Measurements from ENCODE around the gene PAK3. TPM values are rescaled to one million over a fixed set of nuclear protein-coding genes. Genes with fewer than 3 reads are reported as not detected.

PAK3 gene
- 1 to 10 TPM; 1.5 TPM for total RNA-seq
- polyA plus RNA-seq = 1 to 10 TPM in 1 of 2 donors, under 1 TPM in 1; 1.00 to 1.5 TPM

DNA sequence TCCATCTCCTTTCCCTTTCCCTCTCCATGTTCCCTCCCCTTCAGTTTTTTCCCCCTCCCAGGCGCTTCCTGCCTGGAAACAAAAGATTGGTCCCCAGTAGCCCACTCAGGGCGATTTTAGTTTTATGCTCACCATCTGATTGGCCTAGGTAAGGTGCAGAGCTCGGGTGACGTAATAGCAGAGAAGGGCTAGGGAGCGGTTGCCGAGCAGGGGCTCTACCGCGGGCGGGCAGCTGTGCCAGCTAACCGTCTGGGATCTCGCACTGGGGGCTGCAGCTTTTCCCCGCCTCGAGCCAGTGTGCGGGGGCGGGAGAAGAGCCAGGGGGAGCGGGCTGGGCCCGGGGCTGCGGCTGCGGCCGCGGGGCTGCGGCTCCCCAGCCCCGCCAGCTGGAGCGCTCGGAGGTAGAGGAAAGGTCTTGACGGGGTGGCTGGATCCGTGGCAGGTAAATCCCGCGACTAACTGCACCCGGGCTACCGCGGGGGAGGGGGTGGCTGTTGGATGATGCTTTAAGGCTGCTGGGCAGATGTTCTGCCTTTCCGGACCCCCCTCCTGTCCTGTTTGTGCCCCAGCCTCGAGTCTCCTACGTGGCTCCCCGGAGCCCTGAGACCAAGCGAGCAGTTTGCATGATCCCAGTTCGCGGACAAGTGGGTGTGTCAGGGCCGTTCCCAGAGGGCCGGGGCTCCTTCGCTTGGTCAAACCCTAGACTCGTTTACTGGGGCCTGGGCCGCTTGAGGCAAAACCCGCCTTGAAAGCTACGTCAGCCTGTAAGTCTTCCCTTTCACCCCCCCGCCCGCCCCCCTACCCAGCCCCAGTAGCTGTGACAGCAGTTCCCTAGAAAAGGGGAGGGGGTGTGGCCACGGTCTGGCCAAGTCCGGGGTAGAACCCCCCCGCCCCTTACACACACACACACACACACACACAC lies at the start of gene PAK3:
Gene PAK3 (plus strand): TSS at position 218 of the 922 bp plus-strand sequence. CDS start 26,913 bp downstream, outside the sequence.
- ChIA-PET POLR2A (ENCODE audit: partially characterized antibody) (interaction anchor here (0.7 to 1.8 kb wide), 3 partner anchors 55 to 585 kb away, joined by 3 to 7 read pairs (median 3); partner anchors contain the start of gene ALG13), CTCF (ENCODE audit: partially characterized antibody) (interaction anchor here (1.4 to 1.5 kb wide), 2 partner anchors 105 to 249 kb away, joined by 4 to 6 read pairs; no protein-coding TSS in a partner anchor)
- peaks cover 18 to 39% (median 26%) of the 10 kb centered on the region in 4 donors for H3K4me1 Mint-ChIP-seq
- peaks cover 0 to 2% (median 0%) of the 10 kb centered on the region in 8 donors for H3K9me3 Mint-ChIP-seq
- Histone ChIP-seq H3K9me3 (ENCODE audit: control insufficient read depth in 1 of 2, low read length in 2 of 2) (no peaks in the 10 kb centered on the region), H3K27ac (ENCODE audit: low read depth, low read length) (peak within 1 kb of the TSS; percentile 41), H3K27me3 (ENCODE audit: insufficient read depth, low read length) (no peaks in the 10 kb centered on the region), H3K4me1 (ENCODE audit: insufficient read depth, low read length) (peaks cover 23% of the 10 kb centered on the region), H3K36me3 (ENCODE audit: insufficient read depth, low read length) (no peaks in the 10 kb centered on the region), H3K4me3 (ENCODE audit: low read length in 2 of 2) (peak within 1 kb of the TSS; percentile 42 to 58)
- H3K27ac Mint-ChIP-seq = peak within 1 kb of the TSS; percentile 84 to 97 (median 90)
- H3K27me3 Mint-ChIP-seq = peaks cover 2% of the 10 kb centered on the region in 2 donors
- intact Hi-C loops (cut with micrococcal nuclease) = loop anchor here (10.0 kb wide), 1 partner anchor 241 kb away; no protein-coding TSS in a partner anchor
- H3K36me3 Mint-ChIP-seq = peaks cover 0 to 2% of the 10 kb centered on the region in 2 donors
- H3K4me3 Mint-ChIP-seq = peak within 1 kb of the TSS; percentile 81 to 97 (median 89)
- DNase-seq = peak; percentile 39 to 74 (median 50)

DNA sequence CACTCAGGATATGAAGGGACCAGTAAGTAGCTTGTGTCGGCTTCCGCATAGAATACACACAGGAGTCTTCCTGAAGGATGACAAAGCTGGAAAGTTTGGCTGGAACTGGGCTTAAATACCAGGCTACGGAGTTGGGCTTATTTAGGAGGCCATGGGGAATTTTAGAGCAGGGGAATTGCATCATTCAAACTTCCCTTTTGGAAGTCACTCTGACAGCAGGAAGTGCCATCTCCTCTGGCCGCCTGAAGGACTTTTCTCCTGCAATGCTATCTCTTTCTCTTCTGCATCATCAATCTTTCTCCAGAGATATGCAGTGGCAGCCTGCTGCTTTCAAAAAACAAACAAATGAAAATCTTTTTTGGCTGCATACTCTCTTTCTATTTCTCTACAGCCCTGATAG lies 48.4 kb upstream of the PAK3 start:
- Mint-ChIP-seq H3K9me3 (no peaks in the 10 kb centered on the region), H3K27me3 (no peaks in the 10 kb centered on the region), H3K27ac (no peak overlapping the region), H3K4me3 (no peak overlapping the region), H3K36me3 (no peaks in the 10 kb centered on the region), H3K4me1 (peaks cover 0 to 5% (median 0%) of the 10 kb centered on the region in 4 donors)
- no peak for DNase-seq
- Histone ChIP-seq H3K36me3 (ENCODE audit: insufficient read depth, low read length) (no peaks in the 10 kb centered on the region), H3K27me3 (ENCODE audit: insufficient read depth, low read length) (no peaks in the 10 kb centered on the region), H3K4me1 (ENCODE audit: insufficient read depth, low read length) (peaks cover 4% of the 10 kb centered on the region), H3K4me3 (ENCODE audit: low read length in 2 of 2) (no peak overlapping the region), H3K27ac (ENCODE audit: low read depth, low read length) (no peak overlapping the region), H3K9me3 (ENCODE audit: control insufficient read depth in 1 of 2, low read length in 2 of 2) (no peaks in the 10 kb centered on the region)
- intact Hi-C loops (cut with micrococcal nuclease) = no loop called here
- ChIA-PET CTCF (ENCODE audit: partially characterized antibody) (no interaction called here), POLR2A (ENCODE audit: partially characterized antibody) (no interaction called here)

DNA sequence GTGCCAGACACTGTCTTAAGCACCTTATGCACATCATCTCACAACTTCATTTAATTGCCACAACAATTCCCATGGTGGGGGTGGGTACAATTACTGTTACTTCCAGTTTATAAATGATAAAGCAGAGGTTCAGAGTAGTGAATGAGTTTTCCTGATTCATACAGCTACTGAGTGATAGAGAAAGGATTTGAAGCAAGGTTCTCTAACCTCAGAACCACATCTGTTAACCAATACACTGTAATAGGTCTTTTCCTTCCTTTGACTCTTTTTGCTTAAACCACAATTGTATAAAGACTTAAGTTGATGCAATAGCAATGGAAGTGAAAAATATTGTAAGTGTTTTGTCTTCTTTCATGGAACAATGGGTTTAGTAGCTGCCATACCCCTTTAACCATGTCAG lies 43.5 kb upstream of the PAK3 start:
- Histone ChIP-seq H3K4me3 (ENCODE audit: low read length in 2 of 2) (no peak overlapping the region), H3K27ac (ENCODE audit: low read depth, low read length) (no peak overlapping the region), H3K9me3 (ENCODE audit: control insufficient read depth in 1 of 2, low read length in 2 of 2) (no peaks in the 10 kb centered on the region), H3K27me3 (ENCODE audit: insufficient read depth, low read length) (no peaks in the 10 kb centered on the region), H3K36me3 (ENCODE audit: insufficient read depth, low read length) (no peaks in the 10 kb centered on the region), H3K4me1 (ENCODE audit: insufficient read depth, low read length) (peaks cover 4% of the 10 kb centered on the region)
- no peaks in the 10 kb centered on the region for H3K9me3 Mint-ChIP-seq
- POLR2A ChIA-PET (ENCODE audit: partially characterized antibody) = no interaction called here
- no peak overlapping the region for H3K4me3 Mint-ChIP-seq
- intact Hi-C loops (cut with micrococcal nuclease) = no loop called here
- H3K27me3 Mint-ChIP-seq = no peaks in the 10 kb centered on the region
- H3K4me1 Mint-ChIP-seq = peaks cover 0 to 4% (median 0%) of the 10 kb centered on the region in 4 donors
- CTCF ChIA-PET (ENCODE audit: partially characterized antibody) = interaction anchor here (1.4 kb wide), 1 partner anchor 46 kb away, joined by 3 read pairs; no protein-coding TSS in a partner anchor
- H3K36me3 Mint-ChIP-seq = no peaks in the 10 kb centered on the region
- peak in 3 of 5 donors; percentile 1 to 23 (median 8) for DNase-seq
- no peak overlapping the region for H3K27ac Mint-ChIP-seq

DNA sequence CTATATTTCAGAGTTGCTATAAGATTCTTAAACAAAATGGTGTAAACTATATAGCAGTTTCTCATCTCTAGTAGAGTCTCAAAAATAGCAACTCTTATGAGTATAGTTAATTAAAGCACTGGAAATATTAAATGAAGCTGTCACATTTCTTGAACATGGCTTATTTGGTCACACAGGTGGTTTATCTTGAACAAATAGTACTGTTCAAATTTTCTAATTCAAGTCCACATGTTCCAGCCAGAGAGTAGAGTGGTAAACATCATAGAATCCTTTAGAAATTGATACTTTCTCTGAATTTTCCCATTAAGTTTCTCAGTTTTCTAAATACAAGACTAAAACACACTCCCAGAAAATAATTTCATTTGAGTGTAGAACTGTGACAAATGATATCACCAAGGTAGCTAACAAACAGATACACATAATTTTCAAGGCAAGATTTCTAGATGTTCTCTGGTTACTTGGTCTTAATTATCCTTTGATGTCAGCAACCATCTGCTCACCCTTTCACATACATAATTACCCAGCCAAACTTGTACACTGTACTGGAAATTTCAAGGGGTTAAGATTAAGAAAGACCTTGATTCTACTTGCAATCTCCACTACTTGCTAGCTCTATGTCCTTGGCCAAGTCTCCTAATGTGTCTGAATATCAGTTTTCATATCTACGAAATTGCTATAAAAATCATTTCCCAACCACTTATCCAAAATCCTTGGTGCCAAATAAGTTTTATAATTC lies 24.3 kb upstream of the PAK3 start:
- no peaks in the 10 kb centered on the region for H3K9me3 ChIP-seq (ENCODE audit: control insufficient read depth in 1 of 2, low read length in 2 of 2)
- Mint-ChIP-seq H3K4me1 (no peaks in the 10 kb centered on the region), H3K27ac (no peak overlapping the region), H3K36me3 (no peaks in the 10 kb centered on the region), H3K4me3 (no peak overlapping the region), H3K27me3 (peaks cover 0 to 4% of the 10 kb centered on the region in 2 donors), H3K9me3 (no peaks in the 10 kb centered on the region)
- H3K4me1 ChIP-seq (ENCODE audit: insufficient read depth, low read length) = no peaks in the 10 kb centered on the region
- H3K27ac ChIP-seq (ENCODE audit: low read depth, low read length) = no peak overlapping the region
- intact Hi-C loops (cut with micrococcal nuclease) = no loop called here
- no peaks in the 10 kb centered on the region for H3K27me3 ChIP-seq (ENCODE audit: insufficient read depth, low read length)
- H3K4me3 ChIP-seq (ENCODE audit: low read length in 2 of 2) = no peak overlapping the region
- no peak for DNase-seq
- CTCF ChIA-PET (ENCODE audit: partially characterized antibody) = no interaction called here
- no peaks in the 10 kb centered on the region for H3K36me3 ChIP-seq (ENCODE audit: insufficient read depth, low read length)
- POLR2A ChIA-PET (ENCODE audit: partially characterized antibody) = no interaction called here

DNA sequence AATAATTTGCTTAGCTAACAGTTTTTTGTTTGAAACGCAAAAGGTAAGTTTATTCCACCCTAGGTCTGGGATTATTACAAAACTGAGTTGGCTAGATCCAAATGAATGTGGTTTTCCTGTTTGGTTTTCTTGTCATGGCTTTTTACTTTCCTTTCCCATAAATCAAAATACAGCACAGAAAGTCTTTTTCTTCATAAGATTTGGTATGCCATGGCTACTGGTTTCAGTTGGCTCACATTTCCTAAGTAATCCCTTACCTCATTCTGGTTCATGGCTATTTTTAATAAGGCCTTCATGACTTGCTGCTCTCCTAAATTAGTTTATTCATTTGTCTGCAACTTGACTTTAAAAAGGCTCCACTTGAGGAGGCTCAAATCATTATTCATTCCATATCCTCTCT lies 12.9 kb upstream of the PAK3 start:
- Mint-ChIP-seq H3K27ac (no peak overlapping the region), H3K36me3 (no peaks in the 10 kb centered on the region), H3K27me3 (peaks cover 2 to 3% of the 10 kb centered on the region in 2 donors), H3K4me3 (no peak overlapping the region), H3K4me1 (peaks cover 0 to 4% (median 0%) of the 10 kb centered on the region in 4 donors), H3K9me3 (no peaks in the 10 kb centered on the region)
- ChIA-PET CTCF (ENCODE audit: partially characterized antibody) (no interaction called here), POLR2A (ENCODE audit: partially characterized antibody) (no interaction called here)
- intact Hi-C loops (cut with micrococcal nuclease) = no loop called here
- Histone ChIP-seq H3K27me3 (ENCODE audit: insufficient read depth, low read length) (no peaks in the 10 kb centered on the region), H3K36me3 (ENCODE audit: insufficient read depth, low read length) (no peaks in the 10 kb centered on the region), H3K9me3 (ENCODE audit: control insufficient read depth in 1 of 2, low read length in 2 of 2) (no peaks in the 10 kb centered on the region), H3K27ac (ENCODE audit: low read depth, low read length) (no peak overlapping the region), H3K4me1 (ENCODE audit: insufficient read depth, low read length) (no peaks in the 10 kb centered on the region), H3K4me3 (ENCODE audit: low read length in 2 of 2) (no peak overlapping the region)
- DNase-seq = no peak

DNA sequence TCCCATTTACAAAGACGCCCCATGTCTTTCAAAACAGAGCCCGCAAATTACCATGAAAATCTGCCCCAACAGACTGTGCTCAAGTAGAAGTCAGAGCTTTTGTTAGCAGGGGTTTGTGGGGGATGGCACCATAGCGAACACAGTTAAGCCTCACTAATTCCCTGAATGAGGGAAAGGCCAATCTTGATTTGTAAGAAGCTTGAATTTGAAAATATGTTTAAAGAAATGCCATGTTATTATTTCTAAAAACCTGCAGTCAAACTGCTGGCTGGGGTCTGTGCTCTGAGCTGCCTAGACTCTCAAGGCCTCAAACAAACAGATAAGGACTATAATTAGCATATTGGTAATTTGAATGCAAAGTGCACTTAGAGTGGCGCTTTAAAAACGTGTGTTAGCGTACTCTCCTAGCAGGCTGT lies 9.4 kb upstream of the PAK3 start:
- Histone ChIP-seq H3K27ac (ENCODE audit: low read depth, low read length) (no peak overlapping the region), H3K4me1 (ENCODE audit: insufficient read depth, low read length) (no peaks in the 10 kb centered on the region), H3K27me3 (ENCODE audit: insufficient read depth, low read length) (no peaks in the 10 kb centered on the region), H3K4me3 (ENCODE audit: low read length in 2 of 2) (no peak overlapping the region), H3K36me3 (ENCODE audit: insufficient read depth, low read length) (no peaks in the 10 kb centered on the region), H3K9me3 (ENCODE audit: control insufficient read depth in 1 of 2, low read length in 2 of 2) (no peaks in the 10 kb centered on the region)
- DNase-seq = no peak
- CTCF ChIA-PET (ENCODE audit: partially characterized antibody) = interaction anchor here (1.2 kb wide), 1 partner anchor 14 kb away, joined by 3 read pairs; no protein-coding TSS in a partner anchor
- Mint-ChIP-seq H3K36me3 (no peaks in the 10 kb centered on the region), H3K4me1 (peaks cover 0 to 4% (median 0%) of the 10 kb centered on the region in 4 donors), H3K27me3 (peaks cover 5 to 15% of the 10 kb centered on the region in 2 donors), H3K4me3 (no peak overlapping the region), H3K9me3 (no peaks in the 10 kb centered on the region), H3K27ac (no peak overlapping the region)
- intact Hi-C loops (cut with micrococcal nuclease) = no loop called here
- POLR2A ChIA-PET (ENCODE audit: partially characterized antibody) = no interaction called here

DNA sequence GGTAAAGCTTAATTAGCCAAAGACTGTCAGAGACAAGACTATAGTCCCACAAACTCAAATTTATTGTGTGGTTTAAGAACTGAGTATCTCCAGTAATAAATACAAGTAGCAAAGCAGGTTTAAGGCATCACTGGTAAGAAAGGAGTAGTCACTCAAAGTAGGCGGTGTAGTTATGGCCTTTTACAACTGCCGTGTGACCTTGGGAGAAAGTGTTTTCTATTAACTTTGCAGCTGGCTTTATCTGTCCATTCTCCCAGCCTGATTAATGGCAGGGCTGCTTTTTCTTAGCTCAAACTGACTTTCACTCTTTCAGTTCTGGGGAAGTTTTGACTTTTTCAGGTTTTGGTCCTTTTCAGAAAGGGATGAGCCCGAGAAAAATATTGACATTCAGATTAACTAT lies 7.4 kb upstream of the PAK3 start:
- Mint-ChIP-seq H3K27ac (no peak overlapping the region), H3K4me3 (no peak overlapping the region), H3K27me3 (peaks cover 5 to 15% of the 10 kb centered on the region in 2 donors), H3K9me3 (no peaks in the 10 kb centered on the region), H3K36me3 (no peaks in the 10 kb centered on the region), H3K4me1 (no peaks in the 10 kb centered on the region)
- intact Hi-C loops (cut with micrococcal nuclease) = no loop called here
- no peak for DNase-seq
- H3K4me1 ChIP-seq (ENCODE audit: insufficient read depth, low read length) = no peaks in the 10 kb centered on the region
- ChIA-PET CTCF (ENCODE audit: partially characterized antibody) (no interaction called here), POLR2A (ENCODE audit: partially characterized antibody) (no interaction called here)
- no peak overlapping the region for H3K4me3 ChIP-seq (ENCODE audit: low read length in 2 of 2)
- no peaks in the 10 kb centered on the region for H3K9me3 ChIP-seq (ENCODE audit: control insufficient read depth in 1 of 2, low read length in 2 of 2)
- H3K27ac ChIP-seq (ENCODE audit: low read depth, low read length) = no peak overlapping the region
- H3K36me3 ChIP-seq (ENCODE audit: insufficient read depth, low read length) = no peaks in the 10 kb centered on the region
- no peaks in the 10 kb centered on the region for H3K27me3 ChIP-seq (ENCODE audit: insufficient read depth, low read length)

Data from CD4-positive, alpha-beta memory T cell (primary cell).